Activated T-cell treated with anti-CD3 and anti-CD28 coated beads, Interleukin-2, amount 50 U/mL, for 24 hours (primary cell): ENCODE data around the gene TIRAP.

Experiments
- DNase-seq: peaks from one replicate; pipeline ENCODE4 v3.0.0-alpha.2; 2020
- H3K27ac Mint-ChIP-seq: 2 replicates; pipeline ENCODE4 v1.8.0; 2020; ENCODE audit warnings: mild to moderate bottlenecking, mixed read lengths
- H3K27me3 Mint-ChIP-seq: 2 replicates; pipeline ENCODE4 v1.8.0; 2020; ENCODE audit warnings: mixed read lengths
- H3K36me3 Mint-ChIP-seq: 2 replicates; pipeline ENCODE4 v1.8.0; 2020; ENCODE audit warnings: low read depth, mixed read lengths
- H3K4me1 Mint-ChIP-seq: 2 replicates; pipeline ENCODE4 v1.8.0; 2020; ENCODE audit warnings: low read depth, mixed read lengths
- H3K4me3 Mint-ChIP-seq: 2 replicates; pipeline ENCODE4 v1.8.0; 2020; ENCODE audit warnings: mild to moderate bottlenecking, moderate library complexity, mixed read lengths
- H3K9me3 Mint-ChIP-seq: 2 replicates; pipeline ENCODE4 v1.8.0; 2020; ENCODE audit warnings: mixed read lengths

Gene TIRAP

DNA sequence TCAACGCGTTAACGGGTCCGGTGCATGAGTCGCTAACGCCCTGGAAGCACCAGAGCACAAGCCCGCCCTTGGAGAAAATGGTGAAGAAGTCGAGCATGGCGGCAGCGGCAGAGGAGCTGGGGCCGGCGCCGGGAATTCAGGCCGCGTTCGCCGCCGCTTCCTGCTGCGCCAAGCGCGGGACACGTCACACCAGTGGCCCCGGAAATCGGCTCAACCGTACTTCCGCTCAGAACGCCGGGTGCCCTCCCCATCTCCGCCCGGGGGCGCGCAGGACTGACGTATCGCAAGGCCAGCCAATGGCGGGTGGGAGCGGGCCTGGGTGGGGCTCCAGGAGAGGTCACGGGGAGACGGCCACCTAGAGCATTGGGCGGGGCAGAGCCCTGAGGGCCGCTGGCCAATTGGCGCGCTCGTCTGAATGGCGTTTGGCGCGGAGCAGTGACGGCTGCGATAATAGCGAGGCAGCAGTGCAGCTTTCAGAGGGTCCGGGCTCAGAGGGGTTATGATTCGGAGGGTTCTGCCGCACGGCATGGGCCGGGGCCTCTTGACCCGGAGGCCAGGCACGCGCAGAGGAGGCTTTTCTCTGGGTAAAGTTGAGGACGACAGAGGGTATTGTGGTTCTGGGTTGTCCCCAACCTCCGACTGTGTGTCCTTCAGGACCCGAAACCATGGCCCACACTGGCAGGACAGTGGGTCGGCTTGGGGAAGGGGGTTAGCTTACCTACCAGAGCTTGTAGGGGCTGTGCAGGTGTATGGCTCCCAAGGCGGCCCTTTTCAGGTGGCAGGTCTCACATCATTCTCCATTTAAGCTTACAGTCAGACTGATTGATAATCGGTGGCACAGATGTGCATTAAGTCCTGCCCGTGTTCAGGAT lies 13.9 kb upstream of the TIRAP start, which contains the start of the genes FOXRED1 and SRPRA:
Gene FOXRED1, plus strand, starts transcription at position 447 of the 872 bp plus-strand sequence. Its CDS starts 53 bp downstream, at position 500.
Gene SRPRA, minus strand, starts transcription at position 188 of the 872 bp plus-strand sequence. Its CDS starts 91 bp downstream, at position 97.
- no peaks in the 10 kb centered on the region for H3K27me3 Mint-ChIP-seq
- H3K9me3 Mint-ChIP-seq = no peaks in the 10 kb centered on the region
- H3K36me3 Mint-ChIP-seq = peaks cover 91% of the 10 kb centered on the region
- peak; percentile 100 for DNase-seq
- H3K27ac Mint-ChIP-seq = peak within 1 kb of the TSS; percentile 96
- H3K4me3 Mint-ChIP-seq = peak within 1 kb of the TSS; percentile 97
- H3K4me1 Mint-ChIP-seq = peaks cover 43% of the 10 kb centered on the region

DNA sequence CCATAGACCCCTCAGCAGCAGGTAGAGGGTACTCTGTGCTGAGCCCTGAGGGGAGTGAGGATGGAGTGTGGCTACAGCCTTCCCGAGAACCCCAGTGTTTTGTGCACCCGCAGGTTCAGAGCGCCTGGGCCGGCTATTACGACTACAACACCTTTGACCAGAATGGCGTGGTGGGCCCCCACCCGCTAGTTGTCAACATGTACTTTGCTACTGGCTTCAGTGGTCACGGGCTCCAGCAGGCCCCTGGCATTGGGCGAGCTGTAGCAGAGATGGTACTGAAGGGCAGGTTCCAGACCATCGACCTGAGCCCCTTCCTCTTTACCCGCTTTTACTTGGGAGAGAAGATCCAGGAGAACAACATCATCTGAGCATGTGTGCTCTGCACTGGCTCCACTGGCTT lies 5.6 kb upstream of the TIRAP start:
- Mint-ChIP-seq H3K9me3 (no peaks in the 10 kb centered on the region), H3K4me3 (no peak overlapping the region), H3K4me1 (peaks cover 18% of the 10 kb centered on the region), H3K36me3 (peaks cover 74% of the 10 kb centered on the region), H3K27me3 (no peaks in the 10 kb centered on the region), H3K27ac (no peak overlapping the region)
- DNase-seq = no peak

DNA sequence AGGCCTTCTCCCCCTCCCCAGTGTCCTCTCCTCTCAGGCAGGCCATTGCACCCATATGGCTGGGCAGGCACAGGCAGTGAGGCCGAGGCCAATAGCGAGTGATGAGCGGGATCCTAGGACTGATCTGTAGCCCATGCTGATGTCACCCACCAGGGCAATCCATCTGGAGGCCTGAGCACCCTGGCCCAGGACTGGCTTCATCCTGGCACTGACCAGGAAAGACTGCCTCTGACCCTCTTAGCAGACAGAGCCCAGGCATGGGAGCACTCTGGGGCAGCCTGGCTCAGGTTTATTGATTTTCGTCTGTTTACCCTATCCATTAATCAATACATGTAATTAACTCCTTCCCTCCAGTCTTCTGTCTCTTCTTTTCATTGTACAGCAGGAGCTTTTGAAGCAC lies 5.1 kb upstream of the TIRAP start:
- Mint-ChIP-seq H3K4me1 (peaks cover 21% of the 10 kb centered on the region), H3K27ac (peak overlapping the region; percentile 14), H3K4me3 (no peak overlapping the region), H3K9me3 (no peaks in the 10 kb centered on the region), H3K27me3 (no peaks in the 10 kb centered on the region), H3K36me3 (peaks cover 70% of the 10 kb centered on the region)
- DNase-seq = no peak

DNA sequence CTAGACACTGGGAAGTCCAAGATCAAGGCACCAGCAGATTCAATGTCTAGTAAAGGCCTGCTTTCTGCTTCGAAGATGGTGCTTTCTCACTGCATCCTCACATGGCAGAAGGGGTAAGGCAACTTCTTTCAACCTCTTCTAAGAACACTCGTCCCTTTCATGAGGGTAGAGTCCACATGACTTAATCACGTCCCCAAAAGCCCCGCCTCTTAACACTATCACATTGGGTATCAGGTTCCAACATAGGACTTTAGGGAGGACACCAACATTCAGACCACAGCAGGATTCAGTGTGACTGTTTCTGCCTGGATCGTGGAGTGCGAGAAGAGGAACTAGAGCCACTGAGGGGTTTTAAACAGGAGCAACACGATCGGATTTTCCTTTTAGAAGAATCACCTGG lies 3.7 kb upstream of the TIRAP start:
- Mint-ChIP-seq H3K27ac (no peak overlapping the region), H3K4me1 (peaks cover 29% of the 10 kb centered on the region), H3K27me3 (no peaks in the 10 kb centered on the region), H3K36me3 (peaks cover 60% of the 10 kb centered on the region), H3K9me3 (no peaks in the 10 kb centered on the region), H3K4me3 (no peak overlapping the region)
- no peak for DNase-seq

DNA sequence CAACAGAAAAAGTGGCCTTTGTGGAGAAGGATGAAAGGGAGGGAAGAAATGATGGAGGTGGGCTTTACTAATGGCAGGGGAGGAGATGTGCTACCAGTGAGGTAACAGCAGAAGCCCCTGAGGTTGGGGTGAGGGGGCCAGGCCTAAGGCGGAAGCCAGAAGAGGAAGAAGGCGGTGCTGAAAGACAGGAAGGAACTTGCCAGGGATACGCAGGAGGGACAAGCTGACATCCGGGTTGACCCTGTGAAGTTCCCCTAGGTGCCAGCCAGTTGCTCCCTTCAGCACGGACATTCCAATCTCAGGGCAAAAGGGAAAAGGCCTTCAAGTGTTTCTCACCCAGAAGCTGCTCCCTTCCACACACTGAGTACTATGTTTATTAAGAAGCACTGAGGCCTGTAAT lies 2.3 kb upstream of the TIRAP start:
- Mint-ChIP-seq H3K36me3 (peaks cover 46% of the 10 kb centered on the region), H3K4me3 (no peak overlapping the region), H3K9me3 (no peaks in the 10 kb centered on the region), H3K4me1 (peaks cover 42% of the 10 kb centered on the region), H3K27me3 (no peaks in the 10 kb centered on the region), H3K27ac (peak overlapping the region; percentile 36)
- no peak for DNase-seq

DNA sequence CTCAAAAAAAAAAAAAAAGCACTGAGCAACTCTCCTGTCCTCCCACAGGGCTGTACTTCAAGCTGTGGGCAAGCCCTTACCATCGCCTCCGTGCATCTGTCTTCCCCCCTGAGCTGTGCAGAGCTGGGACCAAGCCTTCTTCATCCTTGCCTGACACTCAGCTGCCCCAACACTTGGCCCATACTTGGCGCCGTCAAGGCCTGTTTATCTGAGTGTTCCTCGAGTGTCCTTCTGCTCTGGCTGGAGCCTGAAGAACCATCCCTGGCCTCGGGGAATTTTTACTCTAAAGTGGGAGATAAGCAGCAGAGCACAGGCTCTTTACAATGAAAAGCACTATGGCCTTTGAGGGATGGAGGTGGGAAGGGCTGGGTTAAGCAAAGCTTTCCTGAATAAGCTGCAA lies 1.6 kb upstream of the TIRAP start:
- no peaks in the 10 kb centered on the region for H3K27me3 Mint-ChIP-seq
- H3K27ac Mint-ChIP-seq = no peak overlapping the region
- H3K36me3 Mint-ChIP-seq = peaks cover 39% of the 10 kb centered on the region
- peaks cover 44% of the 10 kb centered on the region for H3K4me1 Mint-ChIP-seq
- no peak for DNase-seq
- H3K4me3 Mint-ChIP-seq = peak overlapping the region; percentile 83
- no peaks in the 10 kb centered on the region for H3K9me3 Mint-ChIP-seq

DNA sequence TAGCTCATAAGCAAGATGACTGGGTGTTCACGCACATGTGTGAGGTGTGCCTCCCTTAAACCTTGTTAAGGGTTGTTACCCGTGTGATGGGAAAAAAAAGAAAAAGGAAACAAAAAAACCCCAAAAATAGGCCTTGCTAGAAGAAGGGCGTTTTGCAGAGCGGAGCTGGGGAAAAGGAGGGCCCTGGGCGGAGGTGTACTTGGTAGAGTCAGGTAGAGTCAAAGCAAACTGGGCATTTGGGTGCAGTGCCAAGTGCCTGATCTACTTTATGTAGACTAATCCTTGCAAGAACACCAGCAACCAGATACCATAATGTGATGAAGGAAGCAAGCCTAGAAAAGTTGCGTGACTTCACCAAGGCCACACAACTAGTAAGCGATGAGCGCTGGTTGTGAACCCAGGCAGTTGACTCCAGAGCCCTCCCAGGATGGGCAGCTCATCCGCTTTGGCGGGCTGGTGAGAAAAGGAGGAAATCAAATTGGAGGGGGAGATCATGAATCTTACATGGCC lies 1.2 kb upstream of the TIRAP start:
- H3K4me1 Mint-ChIP-seq = peaks cover 47% of the 10 kb centered on the region
- H3K27me3 Mint-ChIP-seq = no peaks in the 10 kb centered on the region
- H3K27ac Mint-ChIP-seq = peak overlapping the region; percentile 90
- peak overlapping the region; percentile 83 for H3K4me3 Mint-ChIP-seq
- no peak for DNase-seq
- no peaks in the 10 kb centered on the region for H3K9me3 Mint-ChIP-seq
- peaks cover 36% of the 10 kb centered on the region for H3K36me3 Mint-ChIP-seq

DNA sequence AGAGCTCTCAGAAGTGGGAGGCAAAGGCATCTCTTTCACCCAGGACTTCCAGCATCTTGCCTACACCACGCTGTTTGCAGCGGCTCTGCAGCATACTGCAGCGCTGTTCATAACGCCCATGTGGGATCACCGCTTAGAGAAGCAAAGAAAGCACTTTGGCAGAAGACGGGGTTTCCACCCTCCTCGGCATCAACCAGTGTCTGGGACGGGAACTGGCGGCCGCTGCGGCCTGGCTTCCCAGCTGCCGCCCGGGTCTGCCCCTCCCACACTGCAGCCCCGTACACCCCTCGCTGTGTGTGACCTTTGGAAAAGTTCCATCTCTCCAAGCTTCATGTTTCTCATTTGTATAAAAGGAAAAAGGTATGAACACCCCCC lies 545 bp upstream of the TIRAP start:
- DNase-seq = peak; percentile 64
- peaks cover 50% of the 10 kb centered on the region for H3K4me1 Mint-ChIP-seq

DNA sequence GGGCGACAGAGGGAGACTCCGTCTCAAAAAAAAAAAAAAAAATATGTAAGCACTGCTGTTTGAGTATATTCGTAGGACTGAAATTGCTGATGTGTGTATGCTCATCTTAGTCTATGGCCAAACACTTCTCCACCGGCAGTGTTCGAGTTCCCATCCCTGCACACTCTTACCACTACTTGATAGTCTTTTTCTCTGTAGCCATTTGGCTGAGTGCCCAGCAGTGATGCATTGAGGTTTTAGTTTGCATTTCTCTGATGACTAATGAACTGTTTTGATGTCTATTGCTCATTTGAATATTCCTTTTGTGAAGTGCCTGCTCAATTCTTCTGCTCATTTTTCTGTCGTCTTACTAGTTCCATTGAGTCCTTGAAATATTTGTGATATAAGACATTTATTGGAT lies 1.9 kb downstream of the TIRAP start:
- H3K4me3 Mint-ChIP-seq = peak overlapping the region; percentile 86
- peaks cover 26% of the 10 kb centered on the region for H3K36me3 Mint-ChIP-seq
- peaks cover 60% of the 10 kb centered on the region for H3K4me1 Mint-ChIP-seq
- H3K9me3 Mint-ChIP-seq = no peaks in the 10 kb centered on the region
- no peaks in the 10 kb centered on the region for H3K27me3 Mint-ChIP-seq
- H3K27ac Mint-ChIP-seq = peak overlapping the region; percentile 89
- DNase-seq = peak; percentile 83

More for the DNA sequence above, 545 bp upstream of the TIRAP start:
- no peaks in the 10 kb centered on the region for H3K9me3 Mint-ChIP-seq
- H3K4me3 Mint-ChIP-seq = peak overlapping the region; percentile 83
- H3K36me3 Mint-ChIP-seq = peaks cover 33% of the 10 kb centered on the region
- H3K27ac Mint-ChIP-seq = peak overlapping the region; percentile 90
- no peaks in the 10 kb centered on the region for H3K27me3 Mint-ChIP-seq

DNA sequence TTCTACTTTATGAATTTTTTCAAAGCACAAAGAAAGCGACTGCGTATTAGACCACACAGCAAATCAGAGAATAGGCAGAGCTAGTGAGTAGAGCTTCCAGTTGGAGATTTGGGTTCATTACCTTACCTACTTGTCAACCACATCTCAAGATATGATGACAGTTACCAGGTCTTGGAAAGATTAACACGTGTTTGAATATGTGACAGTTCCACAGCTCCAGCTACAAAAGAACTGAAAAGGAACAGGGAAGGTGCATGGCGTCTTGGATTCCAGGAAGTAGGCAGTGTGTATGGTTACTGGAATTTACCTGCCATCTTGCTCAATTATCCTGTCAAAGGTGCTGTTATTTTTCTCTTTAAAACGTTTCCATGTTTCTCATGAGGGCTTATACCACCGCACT lies 5.3 kb downstream of the TIRAP start:
- Mint-ChIP-seq H3K27me3 (no peaks in the 10 kb centered on the region), H3K4me3 (no peak overlapping the region), H3K4me1 (peaks cover 41% of the 10 kb centered on the region), H3K36me3 (peaks cover 55% of the 10 kb centered on the region), H3K9me3 (no peaks in the 10 kb centered on the region), H3K27ac (no peak overlapping the region)
- DNase-seq = no peak

DNA sequence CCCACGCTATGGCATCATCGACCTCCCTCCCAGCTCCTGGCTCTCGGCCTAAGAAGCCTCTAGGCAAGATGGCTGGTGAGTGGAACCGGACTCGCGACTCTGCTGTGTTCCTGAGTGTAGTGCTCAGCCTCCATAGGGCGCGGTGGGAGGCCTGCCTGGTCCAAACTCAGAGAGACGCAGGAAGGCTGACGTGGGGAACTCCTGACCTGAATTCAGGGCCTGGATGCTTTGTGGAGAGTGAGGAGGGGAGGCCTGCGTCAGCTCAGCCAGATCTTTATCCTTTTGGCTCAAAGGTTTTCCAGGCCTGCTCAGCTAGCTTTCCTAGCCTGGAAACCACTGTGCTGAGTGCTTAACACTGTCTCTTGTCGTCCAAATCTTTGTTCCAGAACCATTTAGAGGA lies 8.0 kb downstream of the TIRAP start:
- Mint-ChIP-seq H3K4me3 (no peak overlapping the region), H3K36me3 (peaks cover 70% of the 10 kb centered on the region), H3K4me1 (peaks cover 31% of the 10 kb centered on the region), H3K27me3 (no peaks in the 10 kb centered on the region), H3K27ac (no peak overlapping the region), H3K9me3 (no peaks in the 10 kb centered on the region)
- DNase-seq = no peak

DNA sequence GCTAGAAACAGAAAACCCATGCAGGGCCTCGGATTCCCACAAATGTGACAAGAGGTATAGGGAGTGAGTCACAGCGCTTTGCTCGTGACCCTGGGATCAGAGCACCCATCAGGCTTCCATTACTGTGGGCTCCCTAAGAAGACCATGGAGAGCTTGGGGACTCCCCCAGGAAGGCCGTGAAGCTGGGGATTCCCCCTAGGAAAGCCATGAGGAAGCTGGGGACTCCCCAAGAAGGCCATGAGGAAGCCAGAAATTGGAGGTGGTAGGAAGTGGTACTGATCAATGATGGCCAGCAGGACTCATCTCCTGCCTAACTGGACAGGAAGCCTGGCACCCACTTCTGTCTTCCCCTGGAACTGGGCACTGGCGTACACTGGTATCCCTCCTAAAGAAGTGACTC lies 10.8 kb downstream of the TIRAP start:
- no peaks in the 10 kb centered on the region for H3K9me3 Mint-ChIP-seq
- peaks cover 23% of the 10 kb centered on the region for H3K4me1 Mint-ChIP-seq
- H3K4me3 Mint-ChIP-seq = no peak overlapping the region
- H3K36me3 Mint-ChIP-seq = peaks cover 76% of the 10 kb centered on the region
- H3K27me3 Mint-ChIP-seq = no peaks in the 10 kb centered on the region
- no peak for DNase-seq
- H3K27ac Mint-ChIP-seq = peak overlapping the region; percentile 53

DNA sequence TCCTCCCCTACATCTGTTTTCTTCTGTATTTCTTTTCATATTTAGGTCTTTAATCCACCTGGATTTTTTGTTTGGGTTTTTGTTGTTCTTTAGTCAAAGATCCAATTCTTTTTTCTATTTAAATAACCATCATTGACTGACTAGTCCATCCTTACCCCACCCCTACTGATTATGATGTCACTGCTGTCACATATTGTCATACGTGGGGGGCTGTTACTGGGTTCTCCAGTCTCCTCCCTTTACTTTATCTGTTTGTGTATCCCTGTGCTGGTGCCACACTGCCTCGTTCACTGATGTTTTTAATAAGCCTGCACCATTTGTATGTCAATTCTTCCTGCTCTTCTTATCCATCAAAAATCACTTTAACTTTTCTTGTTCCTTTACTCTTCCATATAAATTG lies 14.1 kb downstream of the TIRAP start:
- no peak for DNase-seq
- Mint-ChIP-seq H3K9me3 (no peaks in the 10 kb centered on the region), H3K27me3 (no peaks in the 10 kb centered on the region), H3K36me3 (peaks cover 70% of the 10 kb centered on the region), H3K4me3 (no peak overlapping the region), H3K27ac (no peak overlapping the region), H3K4me1 (peaks cover 21% of the 10 kb centered on the region)

DNA sequence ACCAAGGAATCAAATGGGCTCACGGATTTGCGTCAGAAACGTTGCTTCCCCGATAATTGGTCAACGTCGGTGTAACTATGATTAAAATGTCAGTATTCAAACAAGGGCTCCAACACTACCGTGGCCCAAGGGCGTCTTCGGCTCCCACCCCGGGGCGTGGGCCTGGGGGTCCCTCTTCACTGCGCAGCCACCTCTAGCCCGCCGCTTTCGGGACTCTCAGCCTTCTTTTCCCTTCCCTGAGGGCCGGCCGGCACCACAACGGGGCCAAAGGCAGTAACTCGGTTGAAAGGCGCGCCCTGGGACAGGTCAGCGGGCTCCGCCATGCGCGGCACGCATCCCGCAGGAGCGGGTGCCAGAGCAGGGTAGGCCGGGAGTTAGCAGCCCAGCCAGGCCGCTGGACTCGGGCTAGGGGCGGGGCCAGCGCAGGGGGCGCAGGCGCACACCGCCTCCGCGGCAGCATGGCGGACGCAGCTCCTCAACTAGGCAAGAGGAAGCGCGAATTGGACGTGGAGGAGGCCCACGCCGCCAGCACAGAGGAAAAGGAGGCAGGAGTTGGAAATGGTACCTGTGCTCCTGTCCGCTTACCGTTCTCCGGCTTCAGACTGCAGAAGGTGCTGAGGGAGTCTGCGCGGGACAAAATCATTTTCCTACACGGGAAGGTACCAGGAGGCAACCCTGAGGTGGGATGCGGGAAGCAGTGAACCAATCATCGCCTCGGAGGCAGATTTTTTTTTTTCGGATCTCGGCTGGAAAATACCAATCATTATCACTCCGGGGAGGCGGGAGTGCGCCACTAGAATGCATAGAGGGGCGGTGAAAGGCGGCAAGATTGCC lies 20.9 kb downstream of the TIRAP start, which contains the start of gene DCPS:
Gene DCPS, plus strand, starts transcription at position 438 of the 834 bp plus-strand sequence. Its CDS starts 21 bp downstream, at position 459.
- no peaks in the 10 kb centered on the region for H3K27me3 Mint-ChIP-seq
- peak within 1 kb of the TSS; percentile 99 for H3K27ac Mint-ChIP-seq
- DNase-seq = peak; percentile 94
- peaks cover 38% of the 10 kb centered on the region for H3K4me1 Mint-ChIP-seq
- H3K4me3 Mint-ChIP-seq = peak within 1 kb of the TSS; percentile 90
- no peaks in the 10 kb centered on the region for H3K9me3 Mint-ChIP-seq
- peaks cover 66% of the 10 kb centered on the region for H3K36me3 Mint-ChIP-seq
